ENCODE measurements around the gene DDX39A.
A peak's percentile ranks its signal among the peaks of the same experiment; 100 is the strongest.
"Not testable (repeated sequence)": the region's sequence is repeated elsewhere in the genome, so short reads cannot be mapped to it uniquely, and the experiment has no call there.

The DDX39A gene

DNA sequence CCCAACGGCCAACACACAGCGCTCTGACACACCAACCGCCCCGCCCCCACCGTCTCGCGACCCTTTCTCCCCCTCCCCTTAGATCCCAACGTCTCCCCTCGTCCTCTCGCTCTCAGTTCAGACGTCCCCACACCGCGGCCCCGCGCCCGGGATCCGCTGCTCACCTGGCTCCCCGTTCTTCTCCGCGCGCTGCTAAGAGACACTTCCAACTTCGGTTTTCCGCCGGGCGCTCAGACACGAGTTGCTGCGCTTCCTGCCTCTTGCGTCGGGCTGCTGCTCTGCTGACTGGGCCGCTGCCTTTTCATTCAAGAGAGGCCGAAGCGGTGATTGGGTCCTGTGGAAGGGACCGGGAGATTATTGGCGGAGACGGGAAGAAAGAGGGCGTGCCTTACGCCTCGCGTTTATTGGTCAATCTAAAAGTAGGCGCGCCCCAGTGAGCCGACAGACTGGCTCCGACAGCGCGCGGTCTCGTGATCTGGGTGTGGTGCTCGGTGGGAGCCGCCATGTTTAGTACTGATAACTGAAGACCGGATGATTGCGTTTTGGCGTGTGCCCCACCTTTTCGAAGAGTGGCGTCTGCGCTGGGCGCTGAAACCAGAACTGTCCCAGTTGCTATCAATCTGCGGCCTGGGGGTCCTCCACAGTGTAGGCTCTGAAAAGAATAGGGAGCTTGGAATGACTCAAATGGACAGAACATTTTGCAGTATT is at the start of gene DDX39A:
DDX39A (minus strand) TSS at position 236 of the 708 bp plus-strand sequence. CDS start 6,121 bp downstream, outside the sequence.
- DNase-seq, result peak; percentile 94 to 100 (median 99)

DNA sequence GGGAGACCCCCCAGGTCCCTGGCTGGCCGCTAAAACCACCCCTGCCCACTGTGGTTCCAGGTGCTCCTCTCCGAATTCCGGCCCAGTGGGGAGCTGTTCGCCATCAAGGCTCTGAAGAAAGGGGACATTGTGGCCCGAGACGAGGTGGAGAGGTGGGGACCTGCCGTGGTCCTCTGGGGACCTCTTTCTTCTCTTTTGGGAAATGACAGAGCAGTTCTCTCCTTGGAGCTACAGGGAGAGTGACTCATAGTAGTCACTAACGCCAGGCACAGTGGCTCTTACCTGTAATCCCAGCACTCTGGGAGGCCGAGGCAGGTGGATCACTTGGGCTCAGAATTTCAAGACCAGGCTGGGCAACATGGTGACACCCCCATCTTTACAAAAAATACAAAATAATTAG is 48.7 kb upstream of the DDX39A start:
- no peak for DNase-seq

DNA sequence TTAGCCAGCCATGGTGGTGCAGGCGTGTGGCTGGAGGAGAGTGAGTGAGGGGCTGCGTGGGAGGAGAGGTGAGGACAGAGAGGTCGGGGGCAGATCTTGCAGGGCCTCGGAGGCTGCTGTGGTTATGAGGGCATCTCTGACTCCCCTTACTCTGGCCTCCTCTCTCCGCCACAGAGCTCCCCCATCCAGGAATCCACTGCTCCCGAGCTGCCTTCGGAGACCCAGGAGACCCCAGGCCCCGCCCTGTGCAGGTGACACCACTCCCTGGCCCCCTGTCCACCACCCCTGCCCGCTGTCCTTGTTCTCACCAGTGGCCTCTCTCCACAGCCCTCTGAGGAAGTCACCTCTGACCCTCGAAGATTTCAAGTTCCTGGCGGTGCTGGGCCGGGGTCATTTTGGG is 48.2 kb upstream of the DDX39A start:
- DNase-seq, result no peak

GRCh38 chr19:14463747-14464146 is 44.6 kb upstream of the DDX39A start:
- DNase-seq, result no peak

DNA sequence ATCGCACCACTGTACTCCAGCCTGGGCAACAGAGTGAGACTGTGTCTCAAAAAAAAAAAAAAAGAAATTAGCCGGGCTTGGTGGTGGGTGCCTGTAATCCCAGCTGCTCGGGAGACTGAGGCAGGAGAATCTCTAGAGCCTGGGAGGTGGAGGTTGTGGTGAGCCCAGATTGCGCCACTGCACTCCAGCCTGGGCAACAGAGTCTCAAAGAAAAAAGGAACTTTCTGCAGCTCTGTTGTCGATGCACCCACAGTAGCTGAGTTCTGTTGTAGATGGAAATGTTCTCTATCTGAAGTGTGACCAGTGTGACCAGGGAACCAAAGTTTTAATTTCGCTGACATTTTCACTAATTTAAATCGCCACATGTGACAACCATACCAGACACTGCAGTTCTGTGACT is 43.3 kb upstream of the DDX39A start:
- DNase-seq, result not testable (repeated sequence)

GRCh38 chr19:14460935-14461334 is 41.8 kb upstream of the DDX39A start:
- no peak for DNase-seq

DNA sequence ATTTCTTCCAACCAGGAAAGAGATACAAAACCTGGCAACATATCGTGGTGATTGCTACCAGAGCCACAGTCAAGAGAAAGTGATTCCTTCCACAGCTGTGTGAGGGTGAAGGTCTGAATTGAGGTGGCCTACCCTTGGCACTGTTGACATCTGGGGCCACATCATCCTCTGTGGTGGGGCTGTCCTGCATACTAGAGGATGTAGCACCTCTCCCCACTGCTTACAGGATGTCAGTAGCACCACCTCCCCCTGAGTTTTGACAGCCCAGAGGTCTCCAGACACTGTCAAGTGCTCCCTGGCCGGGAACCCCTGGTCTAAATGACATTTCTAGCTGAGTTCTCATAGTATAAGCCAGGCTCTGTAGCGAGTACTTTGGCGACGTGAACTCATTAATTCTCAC is 40.6 kb upstream of the DDX39A start:
- no peak for DNase-seq

GRCh38 chr19:14452303-14452702 is 33.2 kb upstream of the DDX39A start:
- not testable (repeated sequence) for DNase-seq

- DNase-seq, result no peak
These were observed 31.7 kb upstream of the DDX39A start for GRCh38 chr19:14450876-14451275.

GRCh38 chr19:14450168-14450874 is 31.2 kb upstream of the DDX39A start:
- peak in 2 of 3 experiments; percentile 28 to 48 for DNase-seq

DNA sequence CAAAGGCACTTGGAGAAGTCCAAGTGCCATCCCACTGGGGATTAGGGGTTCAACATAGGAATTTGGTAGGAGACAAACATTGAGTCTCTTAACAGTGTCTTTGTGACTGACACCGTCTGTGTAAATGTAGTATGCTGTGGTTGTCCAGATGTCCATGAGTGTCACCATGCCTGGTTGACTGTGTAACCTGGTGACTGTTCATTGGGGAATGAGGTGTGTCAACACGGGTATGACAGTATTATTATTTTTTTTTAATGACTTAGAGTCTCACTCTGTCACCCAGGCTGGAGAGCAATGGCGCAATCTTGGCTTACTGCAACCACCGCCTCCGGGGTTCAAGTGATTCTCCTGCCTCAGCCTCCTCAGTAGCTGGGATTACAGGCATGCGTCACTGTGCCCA is 30.2 kb upstream of the DDX39A start:
- no peak for DNase-seq

- DNase-seq, result no peak
These were observed 27.3 kb upstream of the DDX39A start for GRCh38 chr19:14446336-14447036.

DNA sequence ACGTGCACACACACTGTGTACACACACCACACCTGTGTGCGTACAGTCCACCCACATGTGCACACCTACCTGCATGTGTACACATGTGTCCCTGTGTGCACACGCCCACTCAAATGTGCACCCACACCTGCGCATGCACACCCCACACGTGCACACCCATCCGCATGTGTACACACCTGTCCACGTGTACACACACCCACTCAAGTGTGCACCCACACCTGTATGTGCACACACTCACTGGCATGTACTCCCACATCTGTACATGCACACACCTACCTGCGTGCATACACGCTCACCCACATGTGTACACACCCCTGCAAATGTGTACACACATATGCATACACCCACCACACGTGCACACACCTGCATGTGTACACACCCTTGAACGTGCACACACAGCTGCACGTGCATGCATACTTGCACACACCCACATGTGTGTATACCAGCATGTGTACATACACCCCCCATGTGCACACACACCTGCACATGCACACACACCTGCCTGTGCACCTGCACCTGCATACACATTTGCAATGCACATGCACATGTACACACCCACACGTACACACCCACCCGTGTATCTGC is 24.6 kb upstream of the DDX39A start:
- DNase-seq, result no peak

DNA sequence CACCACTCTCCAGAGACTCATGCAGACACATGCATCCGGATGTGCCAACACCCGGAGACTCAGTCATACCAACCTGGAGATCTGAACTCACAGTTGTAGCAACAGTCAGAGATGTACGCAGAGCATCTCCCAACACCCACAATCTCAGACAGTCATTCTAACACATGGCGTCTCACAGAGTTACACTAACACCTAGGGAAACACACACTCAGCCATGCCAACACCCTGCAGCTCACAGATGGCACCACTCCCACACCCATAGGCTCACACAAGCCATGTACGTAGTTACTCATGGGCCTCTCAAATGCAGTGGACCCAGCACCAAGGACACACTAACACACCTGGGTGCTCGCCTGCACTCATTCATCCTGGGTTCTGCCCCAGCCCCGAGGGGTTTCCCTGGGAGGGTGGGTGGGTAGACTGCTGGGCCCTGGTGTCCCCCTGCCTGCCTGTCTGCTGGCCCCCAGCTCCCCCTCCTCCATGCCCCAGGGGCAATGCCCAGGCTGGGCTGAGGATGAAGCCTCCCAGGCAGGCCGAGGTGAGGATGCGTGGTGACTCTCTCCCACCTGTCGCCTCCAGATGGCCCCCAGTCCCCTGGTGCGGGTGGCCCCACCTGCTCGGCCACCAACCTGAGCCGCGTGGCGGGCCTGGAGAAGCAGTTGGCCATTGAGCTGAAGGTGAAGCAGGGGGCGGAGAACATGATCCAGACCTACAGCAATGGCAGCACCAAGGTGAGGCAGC is 23.9 kb upstream of the DDX39A start:
- DNase-seq, result no peak

DNA sequence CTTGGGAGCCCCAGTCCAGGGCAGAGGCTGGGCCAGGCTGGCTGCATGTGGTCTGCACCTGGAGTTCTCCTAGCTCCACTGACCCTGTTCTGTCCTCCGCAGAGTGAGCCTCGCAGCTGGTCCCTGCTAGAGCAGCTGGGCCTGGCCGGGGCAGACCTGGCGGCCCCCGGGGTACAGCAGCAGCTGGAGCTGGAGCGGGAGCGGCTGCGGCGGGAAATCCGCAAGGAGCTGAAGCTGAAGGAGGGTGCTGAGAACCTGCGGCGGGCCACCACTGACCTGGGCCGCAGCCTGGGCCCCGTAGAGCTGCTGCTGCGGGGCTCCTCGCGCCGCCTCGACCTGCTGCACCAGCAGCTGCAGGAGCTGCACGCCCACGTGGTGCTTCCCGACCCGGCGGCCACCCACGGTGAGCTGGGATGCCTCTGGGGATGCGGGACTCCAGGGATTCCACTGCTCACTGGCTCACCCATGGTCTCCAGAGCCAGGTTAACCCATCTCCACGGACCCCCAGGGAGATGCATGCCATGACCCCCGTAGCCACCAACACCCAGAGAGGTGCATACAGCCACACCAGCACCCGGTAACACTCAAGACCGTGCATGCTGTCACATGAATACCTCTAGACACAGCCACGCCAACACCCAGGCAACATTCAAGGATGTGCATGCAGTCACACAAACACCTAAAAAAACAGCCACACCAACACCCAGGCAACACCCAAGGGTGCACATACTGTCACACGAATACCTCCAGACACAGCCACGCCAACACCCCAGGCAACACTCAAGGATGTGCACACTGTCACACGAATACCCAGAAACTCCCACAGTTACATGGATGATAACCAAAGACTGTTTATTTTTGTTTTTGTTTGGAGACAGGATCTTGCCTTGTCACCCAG is 22.1 kb upstream of the DDX39A start:
- no peak for DNase-seq

DNA sequence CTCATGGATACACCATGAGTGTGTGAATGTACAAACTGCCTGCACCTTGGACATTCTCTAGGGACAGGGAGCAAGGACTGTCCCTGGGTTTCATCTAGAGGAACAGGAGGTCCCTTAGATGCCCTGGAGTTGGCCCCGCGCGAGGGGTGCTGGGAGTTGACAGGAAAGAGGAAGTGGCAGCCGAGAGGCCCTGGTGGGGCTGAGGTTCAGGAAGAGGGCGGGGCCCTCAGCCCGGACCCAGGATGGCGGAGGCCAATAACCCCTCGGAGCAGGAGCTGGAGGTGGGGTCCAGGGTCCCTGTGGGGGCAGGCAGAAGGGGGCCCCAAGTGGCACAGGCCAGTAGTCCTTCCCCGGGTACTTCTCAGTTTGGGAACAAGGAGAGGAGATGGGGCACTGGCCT is 20.9 kb upstream of the DDX39A start:
- no peak for DNase-seq

- no peak for DNase-seq
These were observed 19.9 kb upstream of the DDX39A start for GRCh38 chr19:14439014-14439413.

GRCh38 chr19:14437578-14438140 is 18.5 kb upstream of the DDX39A start:
- no peak for DNase-seq

DNA sequence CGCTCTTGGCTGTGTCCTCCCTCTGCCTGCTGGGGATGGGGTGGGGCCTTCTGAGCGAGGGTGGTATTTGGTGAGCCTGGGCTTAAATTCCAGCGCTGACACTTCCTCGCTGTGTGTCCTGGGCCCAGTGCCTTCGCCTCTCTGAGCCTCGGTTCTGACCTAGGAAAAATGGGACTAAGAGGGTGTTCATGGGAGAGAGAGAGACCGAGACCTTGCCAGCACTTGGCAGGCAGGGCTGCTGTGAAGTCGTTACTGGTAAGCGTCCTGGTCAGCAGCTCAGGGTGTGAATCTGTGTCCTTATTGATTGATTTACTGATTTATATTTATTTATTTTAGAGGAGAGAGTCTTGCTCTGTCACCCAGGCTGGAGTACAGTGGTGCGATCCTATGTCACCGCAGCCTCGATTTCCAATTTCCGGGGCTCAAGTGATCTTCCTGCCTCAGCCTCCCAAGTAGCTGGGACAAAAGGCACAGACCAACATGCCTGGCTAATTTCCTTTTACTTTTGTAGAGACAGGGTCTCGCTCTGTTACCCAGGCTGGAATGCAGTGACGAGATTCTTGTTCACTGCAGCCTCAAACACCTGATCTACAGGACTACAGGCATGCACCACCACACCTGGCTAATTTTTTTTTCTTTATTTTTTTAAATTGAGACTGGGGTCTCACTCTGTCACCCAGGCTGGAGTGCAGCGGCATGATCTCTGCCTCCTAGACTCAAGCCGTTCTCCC is 16.3 kb upstream of the DDX39A start:
- DNase-seq, result no peak

- no peak for DNase-seq
These were observed 15.6 kb upstream of the DDX39A start for GRCh38 chr19:14434543-14435319.
